K562 (cell line): ENCODE results near the gene ARL14. TPM values are rescaled to one million over a fixed set of nuclear protein-coding genes. Genes with fewer than 3 reads are reported as not detected.

Experiments used
- ATAC-seq: fragments of 200-7000 bp; cut with Tn5 transposase; 3 replicates; pipeline ENCODE4 v1.9.1; 2020; ENCODE audit warnings: moderate library complexity
- BruUV-seq: library from RNA; stranded (reverse); fragments of 400-500 nt; replicated peaks from 2 replicates; lab custom pipeline; 2021; lab: Mats Ljungman, UMichigan
- CTCF ChIA-PET: fragments of 300-600 bp; formaldehyde crosslinking; extraction: SDS; loops from one replicate; lab custom pipeline; 2021; ENCODE audit warnings: low intra/inter-chr PET ratio; lab: Yijun Ruan, JAX
- POLR2A ChIA-PET: fragments of 300-600, 350-650 bp; sonication (Branson Sonifier 250); formaldehyde crosslinking; extraction: SDS; loops from one replicate; lab custom pipeline; 2021; ENCODE audit warnings: antibody characterized with exemption, inconsistent platforms; lab: Yijun Ruan, JAX
- DNase-seq, 4 experiments: peaks; one replicate each; pipeline versions ENCODE4 v3.0.0 to v3.0.0-alpha.2; 2011 to 2018; ENCODE audit warnings: low spot score in 3 of 4, mixed read lengths in 3 of 4; ENCODE audit errors: extremely low read depth in 1 of 4
- FAIRE-seq: peaks from 2 replicates; lab custom pipeline; 2011; peaks lifted over from hg19 to GRCh38; lab: Jason Lieb, UNC
- H2AFZ ChIP-seq: 2 replicates; pipeline ENCODE4 v1.6.0; 2011; ENCODE audit warnings: low read depth, low read length, control low read depth, inconsistent platforms
- H3K27ac ChIP-seq: fragments of 200-600 bp; 3 replicates; pipeline ENCODE4 v1.8.0; 2011; ENCODE audit warnings: low read depth, mild to moderate bottlenecking, control low read depth, inconsistent platforms, low read length, moderate library complexity, mixed read lengths; ENCODE audit errors: extremely low read depth
- H3K27me3 ChIP-seq, 2 experiments: fragments of 300-600 bp in 1 of 2; 2 replicates in 1 of 2; 3 replicates in 1 of 2; pipeline versions ENCODE4 v1.6.0 to v1.8.0; 2011; ENCODE audit warnings: inconsistent platforms in 2 of 2, low read length in 2 of 2, mild to moderate bottlenecking in 1 of 2, mixed read lengths in 1 of 2, moderate library complexity in 1 of 2; ENCODE audit not compliant: control insufficient read depth in 2 of 2, insufficient read depth in 2 of 2
- H3K36me3 ChIP-seq: fragments of 300-600 bp; 3 replicates; pipeline ENCODE4 v1.8.0; 2011; ENCODE audit warnings: mild to moderate bottlenecking, low read length, inconsistent platforms; ENCODE audit not compliant: control insufficient read depth, insufficient read depth
- H3K4me1 ChIP-seq, 2 experiments: fragments of 200-600 bp in 1 of 2; replicated peaks in 1 of 2; 2 replicates in 1 of 2; 3 replicates in 1 of 2; pipeline versions ENCODE4 v1.5.1 to v1.8.0; 2011; ENCODE audit warnings: inconsistent platforms in 2 of 2, low read length in 2 of 2, mild to moderate bottlenecking in 1 of 2, mixed read lengths in 1 of 2, moderate library complexity in 1 of 2; ENCODE audit not compliant: control insufficient read depth in 2 of 2, insufficient read depth in 2 of 2
- H3K4me2 ChIP-seq: 2 replicates; pipeline ENCODE4 v1.6.1; 2011; ENCODE audit warnings: low read length, control low read depth, inconsistent platforms, mixed read lengths; ENCODE audit not compliant: insufficient read depth
- H3K4me3 ChIP-seq: fragments of 200-600 bp; sonication (generic), shearing (Covaris generic); 2 replicates; pipeline ENCODE4 v1.5.1; 2016; ENCODE audit warnings: control low read depth, inconsistent platforms
- H3K79me2 ChIP-seq: fragments of 200-600 bp; 3 replicates; pipeline ENCODE4 v1.8.0; 2011; ENCODE audit warnings: low read length, inconsistent platforms; ENCODE audit not compliant: control insufficient read depth, insufficient read depth
- H3K9ac ChIP-seq, 2 experiments: 2 replicates each; pipeline versions ENCODE4 v1.6.0 to v1.6.1; 2011; ENCODE audit warnings: low read depth in 2 of 2, low read length in 2 of 2, control low read depth in 1 of 2, inconsistent platforms in 1 of 2, mild to moderate bottlenecking in 1 of 2, mixed read lengths in 1 of 2; ENCODE audit not compliant: insufficient read depth in 1 of 2
- H3K9me1 ChIP-seq: one replicate; pipeline ENCODE4 v1.6.0; 2011; ENCODE audit warnings: inconsistent platforms, mild to moderate bottlenecking, low read length, moderate library complexity; ENCODE audit not compliant: control insufficient read depth, insufficient read depth
- H3K9me3 ChIP-seq: replicated peaks from 2 replicates; pipeline ENCODE4 v1.5.1; 2011; ENCODE audit warnings: low read depth, low read length, inconsistent platforms; ENCODE audit not compliant: control insufficient read depth, insufficient read depth
- H4K20me1 ChIP-seq: replicated peaks from 2 replicates; pipeline ENCODE4 v1.6.1; 2011; ENCODE audit warnings: low read length, inconsistent platforms, mixed read lengths; ENCODE audit not compliant: control insufficient read depth, insufficient read depth
- CEBPB ChIP-seq: fragments of 450-650 bp; IDR thresholded peaks from 2 replicates; pipeline ENCODE4 v1.6.1; 2016; ENCODE audit warnings: missing genetic modification characterization, missing compliant biosample characterization
- CEBPG ChIP-seq, 3 experiments: fragments of 200-800 bp in 1 of 3; sonication (Bioruptor generic) in 1 of 3; sonication (generic) in 1 of 3; formaldehyde crosslinking in 1 of 3; IDR thresholded peaks in 2 of 3; conservative IDR thresholded peaks in 1 of 3; 2 replicates each; pipeline versions ENCODE4 v1.6.1 to v1.8.0; 2016 to 2022; ENCODE audit warnings: missing compliant biosample characterization in 2 of 3, missing genetic modification characterization in 2 of 3, mild to moderate bottlenecking in 1 of 3, missing genetic modification reagents in 1 of 3
- EWSR1 ChIP-seq: fragments of 450-650 bp; IDR thresholded peaks from 2 replicates; pipeline ENCODE4 v1.6.1; 2018; ENCODE audit warnings: borderline replicate concordance, mild to moderate bottlenecking, low read depth, moderate library complexity; ENCODE audit not compliant: partially characterized antibody
- GTF2E2 ChIP-seq: fragments of 200-800 bp; sonication (Bioruptor generic); IDR thresholded peaks from 2 replicates; pipeline ENCODE4 v1.6.1; 2016; ENCODE audit warnings: missing genetic modification characterization, missing compliant biosample characterization
- HSF4 ChIP-seq: fragments of 250-450 bp; sonication (Bioruptor Pico); IDR thresholded peaks from 2 replicates; pipeline ENCODE4 v2.1.2; 2022; ENCODE audit warnings: mild to moderate bottlenecking, moderate library complexity, borderline replicate concordance
- MEF2A ChIP-seq: IDR thresholded peaks from 2 replicates; pipeline ENCODE4 v1.6.1; 2011; ENCODE audit warnings: low read depth, mild to moderate bottlenecking, low read length, moderate library complexity; ENCODE audit not compliant: control insufficient read depth
- MYBL2 ChIP-seq, 2 experiments: fragments of 450-650 bp in 1 of 2; sonication (generic) in 1 of 2; formaldehyde crosslinking in 1 of 2; IDR thresholded peaks; 2 replicates each; pipeline versions ENCODE4 v1.6.1 to v1.8.1; 2017 to 2022; ENCODE audit warnings: borderline replicate concordance in 1 of 2, inconsistent platforms in 1 of 2, low read depth in 1 of 2, mild to moderate bottlenecking in 1 of 2, missing genetic modification reagents in 1 of 2, moderate library complexity in 1 of 2
- RBM17 ChIP-seq: fragments of 200-400 bp; formaldehyde crosslinking; IDR thresholded peaks from 2 replicates; pipeline ENCODE4 v1.6.1; 2017; ENCODE audit warnings: low read depth, mild to moderate bottlenecking, low read length, borderline replicate concordance
- ZNF695 ChIP-seq: fragments of 450-650 bp; formaldehyde crosslinking; IDR thresholded peaks from 2 replicates; pipeline ENCODE4 v1.4.0; 2020; ENCODE audit warnings: mild to moderate bottlenecking, moderate library complexity
- WGBS: fragments of 100-300 bp; shearing (Covaris generic); methylation state at CpG from one replicate; pipeline ENCODE4 v1.1.6; 2016; ENCODE audit warnings: low coverage, mixed read lengths; ENCODE audit not compliant: insufficient coverage; ENCODE audit errors: missing lambda C conversion rate; 5-methylcytosine and 5-hydroxymethylcytosine counted together
- in situ Hi-C: fragments of 300-500 bp; cut with MboI; formaldehyde crosslinking; loops from 4 replicates; pipeline ENCODE4 v1.15.0; 2018; ENCODE audit warnings: inconsistent platforms, mixed read lengths
- intact Hi-C: fragments of 100-400 bp; cut with micrococcal nuclease; formaldehyde crosslinking; loops from 2 replicates; pipeline ENCODE4 v1.14.2; 2022
- polyA plus RNA-seq, 8 experiments: library from polyadenylated mRNA; depleted of rRNA in 4 of 8; stranded (reverse) in 5 of 8; unstranded in 3 of 8; fragments of >200 nt; fragmentation: Nextera tagmentation in 2 of 8; fragmentation: Illumina TruSeq in 1 of 8; extraction: Ambion mirVana in 2 of 8; extraction: Trizol in 1 of 8; gene quantifications; 2 replicates each; pipeline versions ENCODE4 v1.2.1 to v1.2.3, GENCODE V29; 2011 to 2014; ENCODE audit warnings: inconsistent platforms in 1 of 8, missing spikeins in 1 of 8
- total RNA-seq, 7 experiments: library from RNA; depleted of rRNA in 6 of 7; stranded (reverse); fragments of >200 nt in 6 of 7; fragmentation: Illumina TruSeq in 2 of 7; extraction: Trizol in 2 of 7; gene quantifications; 2 replicates each; pipeline versions ENCODE4 v1.2.1 to v1.2.3, GENCODE V29; 2011 to 2021; ENCODE audit warnings: low replicate concordance in 1 of 7

ARL14 gene
- total and polyA plus RNA-seq, 9 of the 15 experiments (the other 6 are each of a cell fraction or from before 2014, with no cell fraction given), result not detected

GRCh38 chr3:160697637-160698380, 20.8 kb downstream of the ARL14 start:
- Histone ChIP-seq H3K36me3 (no peaks in the 10 kb centered on the region), H3K4me3 (no peak overlapping the region), H3K9me1 (no peaks in the 10 kb centered on the region), H3K4me2 (no peak overlapping the region), H3K4me1 (no peaks in the 10 kb centered on the region), H3K79me2 (no peaks in the 10 kb centered on the region), H3K27ac (no peak overlapping the region), H4K20me1 (no peaks in the 10 kb centered on the region), H3K27me3 (no peaks in the 10 kb centered on the region), H3K9me3 (no peaks in the 10 kb centered on the region), H2AFZ (no peak overlapping the region), H3K9ac (no peak overlapping the region)
- DNase-seq (no peak), ATAC-seq (no peak), FAIRE-seq (no peak)
- intact Hi-C loops, result no loop called here
- ChIA-PET CTCF (no interaction called here), POLR2A (no interaction called here)
- BruUV-seq, result no TSS peak
- in situ Hi-C loops, result no loop called here
- 0% methylated on average over 1 of the region's 1 CpG for WGBS
- TF ChIP-seq HSF4 (no peak), RBM17 (no peak), CEBPB (tag) (peak; percentile 26; the same call in 1 of the 2 replicates), GTF2E2 (no peak), MYBL2 (IDR thresholded peaks at IDR 0.05; ENCODE audit: low read depth) (no peak), MYBL2 (CRISPR knock-in tag; IDR thresholded peaks at IDR 0.05; ENCODE audit: borderline replicate concordance) (no peak), MEF2A (no peak), EWSR1 (no peak), CEBPG (CRISPR knock-in tag; IDR thresholded peaks at IDR 0.05) (no peak), CEBPG (tag; conservative IDR thresholded peaks at IDR 0.05 in 1 of 2, IDR thresholded peaks at IDR 0.05 in 1 of 2) (peak in 1 of 2 experiments; percentile 57; a peak in 2 of 4 replicates), ZNF695 (CRISPR knock-in tag) (no peak)
